GM12801 (cell line): ENCODE data around the gene CERT1.

Source experiments
- TF ChIP-seq, protein P1 (sequence below): IDR thresholded peaks from one replicate; pipeline ENCODE4 v1.5.1; 2011; ENCODE audit warnings: control low read depth; ENCODE audit not compliant: insufficient read length; ENCODE audit errors: extremely low read depth

The CERT1 gene

GRCh38 chr5:75342836-75343235 lies 168.6 kb downstream of the CERT1 start:
- TF ChIP-seq, protein P1, sequence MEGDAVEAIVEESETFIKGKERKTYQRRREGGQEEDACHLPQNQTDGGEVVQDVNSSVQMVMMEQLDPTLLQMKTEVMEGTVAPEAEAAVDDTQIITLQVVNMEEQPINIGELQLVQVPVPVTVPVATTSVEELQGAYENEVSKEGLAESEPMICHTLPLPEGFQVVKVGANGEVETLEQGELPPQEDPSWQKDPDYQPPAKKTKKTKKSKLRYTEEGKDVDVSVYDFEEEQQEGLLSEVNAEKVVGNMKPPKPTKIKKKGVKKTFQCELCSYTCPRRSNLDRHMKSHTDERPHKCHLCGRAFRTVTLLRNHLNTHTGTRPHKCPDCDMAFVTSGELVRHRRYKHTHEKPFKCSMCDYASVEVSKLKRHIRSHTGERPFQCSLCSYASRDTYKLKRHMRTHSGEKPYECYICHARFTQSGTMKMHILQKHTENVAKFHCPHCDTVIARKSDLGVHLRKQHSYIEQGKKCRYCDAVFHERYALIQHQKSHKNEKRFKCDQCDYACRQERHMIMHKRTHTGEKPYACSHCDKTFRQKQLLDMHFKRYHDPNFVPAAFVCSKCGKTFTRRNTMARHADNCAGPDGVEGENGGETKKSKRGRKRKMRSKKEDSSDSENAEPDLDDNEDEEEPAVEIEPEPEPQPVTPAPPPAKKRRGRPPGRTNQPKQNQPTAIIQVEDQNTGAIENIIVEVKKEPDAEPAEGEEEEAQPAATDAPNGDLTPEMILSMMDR: no peak

DNA sequence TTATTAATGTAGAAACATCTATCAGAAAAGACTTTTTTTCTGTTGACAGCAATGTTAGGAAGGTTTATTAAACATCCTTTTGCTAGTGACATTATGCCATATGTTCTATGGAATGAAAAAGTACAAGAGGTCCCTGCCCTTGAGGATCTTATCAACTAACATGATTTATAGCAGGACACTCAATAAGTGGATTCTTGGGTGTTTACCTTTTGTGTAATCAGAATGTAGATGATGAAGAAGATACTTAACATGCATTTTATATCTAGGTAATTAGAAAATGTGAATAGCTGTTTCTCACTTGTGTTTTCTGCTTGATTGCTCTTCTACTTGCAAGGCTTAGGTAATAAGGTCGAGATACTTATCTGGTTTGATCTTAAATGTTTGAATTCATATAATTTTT lies 169.5 kb downstream of the CERT1 start:
- TF ChIP-seq, protein P1: no peak

DNA sequence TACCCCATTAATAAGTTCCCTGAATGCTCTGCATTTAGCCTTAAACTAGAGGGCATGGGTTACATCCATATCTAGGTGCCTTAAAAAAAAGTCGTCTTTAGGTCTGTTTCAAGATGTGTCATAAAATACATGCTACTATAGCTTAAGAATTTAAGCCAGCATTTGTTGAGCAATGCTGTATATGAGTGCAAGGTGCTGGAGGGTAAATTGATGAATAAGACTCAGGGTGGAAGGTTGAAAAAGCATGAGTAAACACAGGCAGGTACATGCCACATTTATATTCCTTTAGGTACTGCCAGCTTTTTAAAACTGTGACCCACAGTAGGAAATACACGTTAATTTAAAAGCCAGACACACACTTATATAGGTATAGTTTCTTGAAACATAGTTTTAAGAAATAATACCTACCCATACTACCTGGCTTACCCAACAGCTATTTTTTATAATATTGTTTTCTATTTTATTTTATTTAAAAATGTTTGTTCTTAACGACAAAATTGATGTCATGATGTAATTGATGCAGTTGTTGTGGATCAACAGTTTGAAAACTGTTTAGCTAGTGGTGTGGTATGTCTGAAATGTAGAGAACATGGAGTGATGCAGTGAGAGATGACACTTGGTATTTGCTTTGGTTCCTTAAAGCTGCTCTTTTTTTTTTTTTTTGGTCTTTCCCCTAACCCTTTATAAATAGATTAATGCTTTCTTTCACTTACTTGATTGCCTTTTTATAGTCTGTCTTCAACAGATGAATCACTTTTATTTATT lies 170.5 kb downstream of the CERT1 start:
- TF ChIP-seq, protein P1: no peak

DNA sequence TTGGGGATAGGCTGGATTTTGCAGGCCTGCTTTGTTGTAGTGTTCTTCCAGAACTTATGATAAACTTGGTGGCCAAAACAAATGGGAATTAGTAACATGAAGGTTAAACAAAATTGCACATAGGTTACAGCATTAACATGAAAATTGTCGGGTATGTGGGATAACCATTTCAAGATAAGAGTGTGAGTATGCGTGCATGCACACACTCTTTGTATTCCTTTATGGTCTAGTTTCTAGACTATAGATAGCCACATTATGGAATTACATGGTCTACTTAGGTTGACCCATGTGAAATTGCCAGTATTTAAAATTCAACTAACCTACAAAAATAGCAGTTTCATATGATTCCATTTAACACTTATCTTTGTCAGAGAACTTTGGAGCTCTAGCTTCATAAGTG lies 173.0 kb downstream of the CERT1 start:
- TF ChIP-seq, protein P1: no peak

GRCh38 chr5:75337366-75338021 lies 173.9 kb downstream of the CERT1 start:
- TF ChIP-seq, protein P1: no peak

DNA sequence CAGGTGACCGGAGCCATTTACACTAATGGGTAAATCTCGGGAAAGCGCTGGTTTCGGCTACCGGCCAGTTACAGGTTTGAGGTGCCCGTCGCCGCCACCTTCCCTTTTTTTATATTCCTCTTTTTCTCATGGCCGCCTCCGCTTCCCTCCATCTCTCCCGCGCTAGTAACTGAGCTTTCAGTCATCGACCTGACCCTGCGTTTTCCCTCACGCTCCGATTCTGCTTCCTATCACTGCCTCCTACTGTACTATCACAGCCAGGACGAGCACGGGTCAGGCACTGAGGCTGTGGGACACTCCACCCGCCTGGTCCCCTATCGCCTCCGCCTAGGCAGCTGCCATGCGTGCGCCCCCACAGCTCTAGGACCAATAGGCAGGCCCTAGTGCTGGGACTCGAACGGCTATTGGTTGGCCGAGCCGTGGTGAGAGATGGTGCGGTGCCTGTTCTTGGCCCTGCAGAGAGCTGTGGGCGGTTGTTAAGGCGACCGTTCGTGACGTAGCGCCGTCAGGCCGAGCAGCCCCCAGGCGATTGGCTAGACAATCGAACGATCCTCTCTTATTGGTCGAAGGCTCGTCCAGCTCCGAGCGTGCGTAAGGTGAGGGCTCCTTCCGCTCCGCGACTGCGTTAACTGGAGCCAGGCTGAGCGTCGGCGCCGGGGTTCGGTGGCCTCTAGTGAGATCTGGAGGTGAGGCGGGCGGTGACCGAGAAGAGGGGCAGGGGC lies 174.7 kb downstream of the CERT1 start, which contains the start of gene HMGCR:
Gene HMGCR (plus strand): TSS at position 606 of the 722 bp plus-strand sequence. CDS start 5,386 bp downstream, outside the sequence.
- TF ChIP-seq, protein P1: no peak

- TF ChIP-seq, protein P1: no peak
These were observed 175.3 kb downstream of the CERT1 start for GRCh38 chr5:75335952-75336614.
